ENCODE measurements around the gene ING5.
"Not testable (repeated sequence)": the region's sequence is repeated elsewhere in the genome, so short reads cannot be mapped to it uniquely, and the experiment has no call there.

The ING5 gene

DNA sequence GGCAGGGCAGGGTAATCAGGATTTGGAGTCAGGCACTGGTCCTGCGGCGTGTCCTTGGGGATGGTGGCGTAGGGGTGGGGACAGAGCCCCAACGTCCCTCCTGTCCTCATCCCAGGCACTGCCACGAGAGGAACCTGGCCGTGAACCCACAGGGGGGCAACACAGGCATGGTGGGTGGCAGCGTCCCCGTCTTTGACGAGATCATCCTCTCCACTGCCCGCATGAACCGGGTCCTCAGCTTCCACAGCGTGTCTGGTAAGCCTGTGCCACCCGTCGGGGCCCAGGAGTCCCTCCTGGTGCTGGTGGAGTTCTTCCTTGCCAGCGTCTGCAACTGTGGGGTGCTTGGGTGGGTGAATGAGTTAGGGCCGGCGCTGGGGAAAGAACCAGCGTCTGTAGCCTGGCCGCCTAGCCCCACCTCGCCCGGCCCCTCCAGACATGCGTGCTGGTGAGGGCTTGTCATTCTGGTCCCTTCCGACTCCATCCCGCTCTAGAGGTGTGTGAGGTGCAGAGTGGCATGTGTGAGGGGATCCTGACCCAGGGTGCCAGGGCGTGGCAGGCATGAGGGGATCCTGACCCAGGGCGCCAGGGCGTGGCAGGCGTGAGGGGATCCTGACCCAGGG, 40.6 kb downstream of the ING5 start:
- no peaks in the 10 kb centered on the region for H3K27me3 ChIP-seq
- H3K27ac ChIP-seq, result no peak overlapping the region
- H3K4me1 ChIP-seq (ENCODE audit: control insufficient read depth in 1 of 2, insufficient read depth in 1 of 2, low read depth in 1 of 2, low read length in 1 of 2), result peaks cover 21 to 25% of the 10 kb centered on the region in 2 experiments
- TF ChIP-seq, protein P1, sequence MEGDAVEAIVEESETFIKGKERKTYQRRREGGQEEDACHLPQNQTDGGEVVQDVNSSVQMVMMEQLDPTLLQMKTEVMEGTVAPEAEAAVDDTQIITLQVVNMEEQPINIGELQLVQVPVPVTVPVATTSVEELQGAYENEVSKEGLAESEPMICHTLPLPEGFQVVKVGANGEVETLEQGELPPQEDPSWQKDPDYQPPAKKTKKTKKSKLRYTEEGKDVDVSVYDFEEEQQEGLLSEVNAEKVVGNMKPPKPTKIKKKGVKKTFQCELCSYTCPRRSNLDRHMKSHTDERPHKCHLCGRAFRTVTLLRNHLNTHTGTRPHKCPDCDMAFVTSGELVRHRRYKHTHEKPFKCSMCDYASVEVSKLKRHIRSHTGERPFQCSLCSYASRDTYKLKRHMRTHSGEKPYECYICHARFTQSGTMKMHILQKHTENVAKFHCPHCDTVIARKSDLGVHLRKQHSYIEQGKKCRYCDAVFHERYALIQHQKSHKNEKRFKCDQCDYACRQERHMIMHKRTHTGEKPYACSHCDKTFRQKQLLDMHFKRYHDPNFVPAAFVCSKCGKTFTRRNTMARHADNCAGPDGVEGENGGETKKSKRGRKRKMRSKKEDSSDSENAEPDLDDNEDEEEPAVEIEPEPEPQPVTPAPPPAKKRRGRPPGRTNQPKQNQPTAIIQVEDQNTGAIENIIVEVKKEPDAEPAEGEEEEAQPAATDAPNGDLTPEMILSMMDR (IDR thresholded peaks at IDR 0.05), result no peak
- peaks cover 23% of the 10 kb centered on the region for H3K36me3 ChIP-seq
- no peak overlapping the region for H3K4me3 ChIP-seq (ENCODE audit: low read depth in 1 of 2, low read length in 1 of 2)
- H3K9me3 ChIP-seq, result no peaks in the 10 kb centered on the region

GRCh38 chr2:241743008-241743407, 41.2 kb downstream of the ING5 start:
- H3K27me3 ChIP-seq; H3K4me3 ChIP-seq (ENCODE audit: low read depth in 1 of 2, low read length in 1 of 2); H3K27ac ChIP-seq; H3K9me3 ChIP-seq: not testable (repeated sequence)
- Histone ChIP-seq H3K36me3 (peaks cover 23% of the 10 kb centered on the region), H3K4me1 (ENCODE audit: control insufficient read depth in 1 of 2, insufficient read depth in 1 of 2, low read depth in 1 of 2, low read length in 1 of 2) (peaks cover 21 to 25% of the 10 kb centered on the region in 2 experiments)

- Histone ChIP-seq H3K4me1 (ENCODE audit: control insufficient read depth in 1 of 2, insufficient read depth in 1 of 2, low read depth in 1 of 2, low read length in 1 of 2) (peaks cover 21 to 25% of the 10 kb centered on the region in 2 experiments), H3K9me3 (no peaks in the 10 kb centered on the region), H3K4me3 (ENCODE audit: low read depth in 1 of 2, low read length in 1 of 2) (no peak overlapping the region), H3K27me3 (no peaks in the 10 kb centered on the region), H3K36me3 (peaks cover 25% of the 10 kb centered on the region), H3K27ac (no peak overlapping the region)
- TF ChIP-seq, protein P1 (IDR thresholded peaks at IDR 0.05), result no peak
Observed at GRCh38 chr2:241743620-241744019, 41.8 kb downstream of the ING5 start.

DNA sequence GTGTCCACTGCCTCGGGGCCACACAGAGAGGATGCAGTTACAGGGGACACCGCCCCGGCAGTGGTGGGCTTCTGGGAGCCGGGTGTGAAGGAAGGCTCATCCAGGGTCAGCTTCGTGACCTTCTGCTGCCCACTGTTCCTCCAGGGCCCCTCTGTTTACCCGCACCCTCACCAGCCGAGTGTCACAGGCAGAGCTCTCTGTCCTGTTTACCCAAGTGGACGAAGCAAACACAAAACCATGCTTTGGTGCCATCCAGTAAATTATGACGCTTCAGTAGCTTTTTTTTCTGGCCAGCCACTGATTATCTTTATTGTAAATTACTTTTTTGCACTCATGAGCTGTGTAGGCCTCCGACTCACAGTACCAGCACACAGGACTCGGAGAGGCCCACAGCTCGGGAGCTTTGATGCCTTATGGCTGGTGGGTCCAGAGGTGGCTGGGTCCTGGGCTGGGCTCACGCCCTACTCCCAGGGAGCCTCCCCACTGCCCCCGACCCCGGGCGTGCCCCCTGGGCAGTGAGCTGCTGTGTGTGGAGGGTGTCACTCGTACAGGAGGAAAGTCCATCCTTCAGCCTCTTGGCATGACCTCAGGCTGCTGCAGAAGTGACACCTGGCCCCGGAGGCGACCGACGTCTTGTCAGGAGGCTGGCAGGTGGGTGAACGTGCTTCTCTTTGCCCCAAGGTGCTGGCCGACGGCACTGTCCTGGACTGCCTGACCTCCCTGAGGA, 42.4 kb downstream of the ING5 start:
- Histone ChIP-seq H3K27me3 (no peaks in the 10 kb centered on the region), H3K27ac (no peak overlapping the region), H3K36me3 (peaks cover 31% of the 10 kb centered on the region), H3K9me3 (no peaks in the 10 kb centered on the region), H3K4me3 (ENCODE audit: low read depth in 1 of 2, low read length in 1 of 2) (no peak overlapping the region), H3K4me1 (ENCODE audit: control insufficient read depth in 1 of 2, insufficient read depth in 1 of 2, low read depth in 1 of 2, low read length in 1 of 2) (peaks cover 21 to 25% of the 10 kb centered on the region in 2 experiments)
- TF ChIP-seq, protein P1 (IDR thresholded peaks at IDR 0.05), result no peak

- peaks cover 41% of the 10 kb centered on the region for H3K36me3 ChIP-seq
- H3K9me3 ChIP-seq, result no peaks in the 10 kb centered on the region
- no peak overlapping the region for H3K27ac ChIP-seq
- TF ChIP-seq, protein P1 (IDR thresholded peaks at IDR 0.05), result no peak
- no peak overlapping the region for H3K4me3 ChIP-seq (ENCODE audit: low read depth in 1 of 2, low read length in 1 of 2)
- H3K4me1 ChIP-seq (ENCODE audit: control insufficient read depth in 1 of 2, insufficient read depth in 1 of 2, low read depth in 1 of 2, low read length in 1 of 2), result peaks cover 11 to 18% of the 10 kb centered on the region in 2 experiments
- H3K27me3 ChIP-seq, result no peaks in the 10 kb centered on the region
Observed at GRCh38 chr2:241745276-241745675, 43.4 kb downstream of the ING5 start.

- peaks cover 3 to 10% of the 10 kb centered on the region in 2 experiments for H3K4me1 ChIP-seq (ENCODE audit: control insufficient read depth in 1 of 2, insufficient read depth in 1 of 2, low read depth in 1 of 2, low read length in 1 of 2)
- H3K27ac ChIP-seq, result no peak overlapping the region
- H3K27me3 ChIP-seq, result no peaks in the 10 kb centered on the region
- TF ChIP-seq, protein P1 (IDR thresholded peaks at IDR 0.05), result no peak
- H3K36me3 ChIP-seq, result peaks cover 44% of the 10 kb centered on the region
- H3K4me3 ChIP-seq (ENCODE audit: low read depth in 1 of 2, low read length in 1 of 2), result no peak overlapping the region
- no peaks in the 10 kb centered on the region for H3K9me3 ChIP-seq
Observed at GRCh38 chr2:241746084-241746483, 44.2 kb downstream of the ING5 start.

Data from neutrophil (primary cell).